ENCODE data around the gene DAGLB. TPM values are rescaled to one million over a fixed set of nuclear protein-coding genes. Genes with fewer than 3 reads are reported as not detected.

The DAGLB gene
- total and polyA plus RNA-seq, 2 of the 4 experiments (the other 2 are of a cell fraction): 23.4 to 33.5 TPM

DNA sequence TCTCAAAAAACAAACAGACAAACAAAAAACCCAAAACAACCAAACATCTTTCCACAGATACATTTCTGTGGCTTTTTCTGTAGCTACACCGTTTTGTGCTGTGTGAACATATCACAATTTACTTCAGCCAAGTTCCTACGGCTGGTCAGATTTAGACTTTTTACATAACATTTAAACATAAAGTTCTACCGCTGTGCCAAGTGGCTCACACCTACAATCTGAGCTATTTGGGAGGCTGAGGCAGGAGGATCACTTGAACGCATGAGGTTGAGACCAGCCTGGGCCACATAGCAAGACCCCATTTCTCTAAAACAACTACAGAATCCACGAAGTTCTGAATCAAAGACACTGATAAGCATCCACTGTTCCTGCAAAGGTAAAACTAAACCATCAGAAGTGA is 30.3 kb downstream of the DAGLB start:
- TF ChIP-seq MAZ (IDR thresholded peaks at IDR 0.05; ENCODE audit: borderline replicate concordance, low read depth, low read length) (no peak), FOS (IDR thresholded peaks at IDR 0.05; ENCODE audit: low read depth, low read length) (no peak), NFE2L2 (IDR thresholded peaks at IDR 0.05; ENCODE audit: low read depth, low read length) (no peak), MXI1 (IDR thresholded peaks at IDR 0.05; ENCODE audit: borderline replicate concordance, low read depth, low read length) (no peak), CEBPB (IDR thresholded peaks at IDR 0.05; ENCODE audit: low read depth, low read length) (no peak), RFX5 (IDR thresholded peaks at IDR 0.05; ENCODE audit: low read depth, low read length) (no peak), RCOR1 (IDR thresholded peaks at IDR 0.05; ENCODE audit: insufficient replicate concordance, low read length) (no peak), RAD21 (IDR thresholded peaks at IDR 0.05; ENCODE audit: low read length) (no peak), MAFK (IDR thresholded peaks at IDR 0.05; ENCODE audit: low read depth, low read length) (no peak), ELK1 (IDR thresholded peaks at IDR 0.05; ENCODE audit: borderline replicate concordance, low read depth, low read length) (no peak), BHLHE40 (IDR thresholded peaks at IDR 0.05; ENCODE audit: low read depth, low read length) (no peak), SMC3 (IDR thresholded peaks at IDR 0.05; ENCODE audit: low read depth, low read length) (no peak), USF2 (IDR thresholded peaks at IDR 0.05; ENCODE audit: low read depth, low read length) (no peak), CHD1 (IDR thresholded peaks at IDR 0.05; ENCODE audit: low read depth, low read length) (no peak), POLR2A (IDR thresholded peaks at IDR 0.05; ENCODE audit: low read depth, low read length) (no peak)
- TF ChIP-seq, protein P1, sequence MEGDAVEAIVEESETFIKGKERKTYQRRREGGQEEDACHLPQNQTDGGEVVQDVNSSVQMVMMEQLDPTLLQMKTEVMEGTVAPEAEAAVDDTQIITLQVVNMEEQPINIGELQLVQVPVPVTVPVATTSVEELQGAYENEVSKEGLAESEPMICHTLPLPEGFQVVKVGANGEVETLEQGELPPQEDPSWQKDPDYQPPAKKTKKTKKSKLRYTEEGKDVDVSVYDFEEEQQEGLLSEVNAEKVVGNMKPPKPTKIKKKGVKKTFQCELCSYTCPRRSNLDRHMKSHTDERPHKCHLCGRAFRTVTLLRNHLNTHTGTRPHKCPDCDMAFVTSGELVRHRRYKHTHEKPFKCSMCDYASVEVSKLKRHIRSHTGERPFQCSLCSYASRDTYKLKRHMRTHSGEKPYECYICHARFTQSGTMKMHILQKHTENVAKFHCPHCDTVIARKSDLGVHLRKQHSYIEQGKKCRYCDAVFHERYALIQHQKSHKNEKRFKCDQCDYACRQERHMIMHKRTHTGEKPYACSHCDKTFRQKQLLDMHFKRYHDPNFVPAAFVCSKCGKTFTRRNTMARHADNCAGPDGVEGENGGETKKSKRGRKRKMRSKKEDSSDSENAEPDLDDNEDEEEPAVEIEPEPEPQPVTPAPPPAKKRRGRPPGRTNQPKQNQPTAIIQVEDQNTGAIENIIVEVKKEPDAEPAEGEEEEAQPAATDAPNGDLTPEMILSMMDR (conservative IDR thresholded peaks at IDR 0.05; ENCODE audit: low read depth, low read length): no peak
- no peak overlapping the region for H2BK120ac ChIP-seq (ENCODE audit: low read depth, low read length)
- intact Hi-C loops (cut with micrococcal nuclease) (no loop called here), in situ Hi-C loops (cut with MboI; ENCODE audit: low sequenced_read_pairs) (no loop called here), dilution Hi-C loops (cut with HindIII; ENCODE audit: low sequenced_read_pairs, unreplicated experiment) (no loop called here)
- H3K27me3 ChIP-seq (ENCODE audit: control insufficient read depth, insufficient read depth, low read length): no peaks in the 10 kb centered on the region
- peaks cover 48% of the 10 kb centered on the region for H3K36me3 ChIP-seq (ENCODE audit: control insufficient read depth, insufficient read depth, low read length)
- no TSS peak for BruUV-seq (replicated peaks)
- H4K91ac ChIP-seq (ENCODE audit: insufficient read depth, low read depth, low read length): no peak overlapping the region
- H3K27ac ChIP-seq (ENCODE audit: insufficient read depth, low read length): no peak overlapping the region
- ATAC-seq (ENCODE audit: low read depth): no peak
- H3K79me1 ChIP-seq (ENCODE audit: low read depth in 1 of 2, low read length in 2 of 2): peaks cover 15 to 32% of the 10 kb centered on the region in 2 experiments
- no peak overlapping the region for H2AK5ac ChIP-seq (ENCODE audit: low read depth, low read length)
- H3K18ac ChIP-seq (ENCODE audit: low read depth, low read length): no peak overlapping the region
- H3K4me2 ChIP-seq (ENCODE audit: low read depth, low read length): no peak overlapping the region
- no CpG with 5 or more reads among the region's 5 CpGs for WGBS, 2 experiments (ENCODE audit: extremely low coverage in 2 of 2, insufficient read length in 1 of 2)
- no peak overlapping the region for H4K8ac ChIP-seq (ENCODE audit: low read depth in 2 of 2, low read length in 2 of 2)
- no peak overlapping the region for H3K56ac ChIP-seq (ENCODE audit: extremely low read depth, insufficient read depth, low read length)
- H3K4me1 ChIP-seq (ENCODE audit: control insufficient read depth, insufficient read depth, low read length): 0 out of 2 replicates have a peak, but pooled peaks cover 2% of the 10 kb centered on the region
- no peak overlapping the region for H2AK9ac ChIP-seq (replicated peaks; ENCODE audit: low read depth, low read length, poor library complexity)
- peaks cover 4% of the 10 kb centered on the region for H3K9me3 ChIP-seq (ENCODE audit: control insufficient read depth, insufficient read depth, low read length)
- DNase-seq: no peak
- no peak overlapping the region for H2AFZ ChIP-seq (replicated peaks; ENCODE audit: low read length, poor library complexity)
- no peak overlapping the region for H3K23ac ChIP-seq (ENCODE audit: low read depth, low read length)
- no peak overlapping the region for H2BK20ac ChIP-seq (ENCODE audit: low read depth, low read length)
- POLR2A ChIA-PET (ENCODE audit: unreplicated experiment): no interaction called here
- H3K4ac ChIP-seq (ENCODE audit: low read depth, low read length): no peak overlapping the region
- H3K14ac ChIP-seq (replicated peaks; ENCODE audit: low read depth, low read length): no peak overlapping the region
- H2BK5ac ChIP-seq (ENCODE audit: low read depth, low read length, poor library complexity, severe bottlenecking): no peak overlapping the region
- H3K4me3 ChIP-seq (ENCODE audit: insufficient read depth, low read depth, low read length): no peak overlapping the region
- no peak overlapping the region for H4K5ac ChIP-seq (ENCODE audit: low read depth, low read length)
- no peaks in the 10 kb centered on the region; the same call in 1 of the 2 replicates for H4K20me1 ChIP-seq (ENCODE audit: insufficient read depth, low read length)
- CTCF ChIA-PET: no interaction called here
- no peaks in the 10 kb centered on the region for H3K9me1 ChIP-seq (ENCODE audit: insufficient read depth, low read length)
- no peak overlapping the region for H3K9ac ChIP-seq (ENCODE audit: low read depth, low read length)
- no peak overlapping the region for H2BK15ac ChIP-seq (ENCODE audit: low read depth, low read length)

All from IMR-90 (cell line).